ENCODE measurements around the gene GPX3.

DNA sequence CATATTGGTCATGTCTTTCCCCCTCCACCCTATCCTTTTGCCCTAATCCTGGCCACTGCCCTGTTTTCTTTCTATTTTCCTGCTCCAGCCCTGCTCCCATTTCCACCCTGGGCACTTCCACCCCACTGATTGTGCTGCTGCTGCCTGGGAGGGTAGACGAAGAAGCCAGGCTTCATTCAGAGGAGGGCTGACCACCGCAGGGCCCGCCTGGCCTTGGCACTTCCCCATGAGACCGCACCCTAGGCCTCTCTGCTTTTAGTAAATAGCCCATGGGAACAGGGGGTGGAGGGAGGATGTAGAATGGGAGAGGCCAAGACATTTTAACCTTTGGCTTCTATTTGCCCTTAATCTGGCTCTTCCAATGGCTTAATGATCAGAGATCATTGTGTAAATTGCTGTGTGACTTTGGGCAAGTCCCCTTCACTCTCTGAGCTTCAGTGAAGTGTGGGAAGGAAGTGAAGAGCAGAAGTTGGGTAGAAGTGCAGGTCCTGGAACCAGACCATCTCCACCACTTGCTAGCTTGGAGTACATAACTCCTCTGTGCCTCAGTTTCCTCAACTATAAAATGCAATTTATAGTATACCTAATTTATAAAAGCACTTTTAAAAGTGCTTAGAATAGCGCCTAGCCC, 13.6 kb upstream of the GPX3 start:
- TF ChIP-seq CTCF (IDR thresholded peaks at IDR 0.05) (no peak), ZFX (IDR thresholded peaks at IDR 0.05; ENCODE audit: borderline replicate concordance) (no peak)

All from 22Rv1 (cell line).